DND-41 (cell line): ENCODE measurements around the gene NPM1.

ENCODE experiments used
- ATAC-seq: fragments of 200-7000 bp; cut with Tn5 transposase; 3 replicates; pipeline ENCODE4 v1.9.1; 2021; ENCODE audit warnings: low read depth; ENCODE audit not compliant: insufficient read depth
- DNase-seq: peaks from one replicate; pipeline ENCODE4 v3.0.0-alpha.2; 2020
- H2AFZ ChIP-seq: 2 replicates; pipeline ENCODE4 v1.6.0; 2012; ENCODE audit warnings: low read depth, low read length
- H3K27ac ChIP-seq: 2 replicates; pipeline ENCODE4 v1.5.1; 2012; ENCODE audit warnings: low read length, inconsistent platforms
- H3K27me3 ChIP-seq: fragments of 200-600 bp; sonication (generic); 2 replicates; pipeline ENCODE4 v1.6.0; 2012; ENCODE audit warnings: low read length, mild to moderate bottlenecking, inconsistent platforms; ENCODE audit not compliant: insufficient read depth, poor library complexity
- H3K36me3 ChIP-seq: 2 replicates; pipeline ENCODE4 v1.5.1; 2012; ENCODE audit warnings: low read length, inconsistent platforms; ENCODE audit not compliant: insufficient read depth
- H3K4me1 ChIP-seq: 2 replicates; pipeline ENCODE4 v1.5.1; 2012; ENCODE audit warnings: mild to moderate bottlenecking, low read length; ENCODE audit not compliant: insufficient read depth
- H3K4me2 ChIP-seq: 2 replicates; pipeline ENCODE4 v1.6.0; 2012; ENCODE audit warnings: mild to moderate bottlenecking, moderate library complexity, low read length, inconsistent platforms; ENCODE audit not compliant: insufficient read depth
- H3K4me3 ChIP-seq, 2 experiments: fragments of 200-600 bp in 1 of 2; shearing (Covaris generic) in 1 of 2; 2 replicates each; pipeline ENCODE4 v1.5.1; 2012 to 2016; ENCODE audit warnings: inconsistent platforms in 2 of 2, low read length in 2 of 2, mild to moderate bottlenecking in 2 of 2, low read depth in 1 of 2, moderate library complexity in 1 of 2
- H3K79me2 ChIP-seq: 2 replicates; pipeline ENCODE4 v1.6.0; 2012; ENCODE audit warnings: low read length, inconsistent platforms; ENCODE audit not compliant: insufficient read depth
- H3K9ac ChIP-seq: 2 replicates; pipeline ENCODE4 v1.6.0; 2012; ENCODE audit warnings: low read depth, mild to moderate bottlenecking, inconsistent platforms, low read length, moderate library complexity
- H3K9me3 ChIP-seq: 2 replicates; pipeline ENCODE4 v1.5.1; 2012; ENCODE audit warnings: low read length, moderate library complexity, mild to moderate bottlenecking, inconsistent platforms; ENCODE audit not compliant: insufficient read depth, severe bottlenecking
- H4K20me1 ChIP-seq: 2 replicates; pipeline ENCODE4 v1.6.0; 2012; ENCODE audit warnings: low read length; ENCODE audit not compliant: insufficient read depth
- EZH2 ChIP-seq: IDR thresholded peaks from 3 replicates; pipeline ENCODE4 v1.6.1; 2012; ENCODE audit warnings: borderline replicate concordance, low read depth, mild to moderate bottlenecking, moderate library complexity, low read length, inconsistent platforms; ENCODE audit not compliant: severe bottlenecking
- TF ChIP-seq, protein P1 (sequence below): IDR thresholded peaks from 2 replicates; pipeline ENCODE4 v1.5.1; 2012; ENCODE audit warnings: borderline replicate concordance, low read length, moderate library complexity, mild to moderate bottlenecking; ENCODE audit not compliant: poor library complexity, severe bottlenecking; ENCODE audit errors: extremely low read depth

NPM1 gene

GRCh38 chr5:171409164-171410136 is 21.8 kb downstream of the NPM1 start:
- Histone ChIP-seq H3K4me1 (no peaks in the 10 kb centered on the region), H2AFZ (no peak overlapping the region), H3K27me3 (no peaks in the 10 kb centered on the region), H3K79me2 (peaks cover 68% of the 10 kb centered on the region), H3K4me3 (no peak overlapping the region), H4K20me1 (peaks cover 88% of the 10 kb centered on the region), H3K36me3 (peaks cover 93% of the 10 kb centered on the region), H3K9ac (no peak overlapping the region), H3K27ac (no peak overlapping the region), H3K4me2 (no peak overlapping the region), H3K9me3 (no peaks in the 10 kb centered on the region)
- no peak for TF ChIP-seq EZH2
- TF ChIP-seq, protein P1, sequence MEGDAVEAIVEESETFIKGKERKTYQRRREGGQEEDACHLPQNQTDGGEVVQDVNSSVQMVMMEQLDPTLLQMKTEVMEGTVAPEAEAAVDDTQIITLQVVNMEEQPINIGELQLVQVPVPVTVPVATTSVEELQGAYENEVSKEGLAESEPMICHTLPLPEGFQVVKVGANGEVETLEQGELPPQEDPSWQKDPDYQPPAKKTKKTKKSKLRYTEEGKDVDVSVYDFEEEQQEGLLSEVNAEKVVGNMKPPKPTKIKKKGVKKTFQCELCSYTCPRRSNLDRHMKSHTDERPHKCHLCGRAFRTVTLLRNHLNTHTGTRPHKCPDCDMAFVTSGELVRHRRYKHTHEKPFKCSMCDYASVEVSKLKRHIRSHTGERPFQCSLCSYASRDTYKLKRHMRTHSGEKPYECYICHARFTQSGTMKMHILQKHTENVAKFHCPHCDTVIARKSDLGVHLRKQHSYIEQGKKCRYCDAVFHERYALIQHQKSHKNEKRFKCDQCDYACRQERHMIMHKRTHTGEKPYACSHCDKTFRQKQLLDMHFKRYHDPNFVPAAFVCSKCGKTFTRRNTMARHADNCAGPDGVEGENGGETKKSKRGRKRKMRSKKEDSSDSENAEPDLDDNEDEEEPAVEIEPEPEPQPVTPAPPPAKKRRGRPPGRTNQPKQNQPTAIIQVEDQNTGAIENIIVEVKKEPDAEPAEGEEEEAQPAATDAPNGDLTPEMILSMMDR: no peak
- DNase-seq (no peak), ATAC-seq (no peak)

DNA sequence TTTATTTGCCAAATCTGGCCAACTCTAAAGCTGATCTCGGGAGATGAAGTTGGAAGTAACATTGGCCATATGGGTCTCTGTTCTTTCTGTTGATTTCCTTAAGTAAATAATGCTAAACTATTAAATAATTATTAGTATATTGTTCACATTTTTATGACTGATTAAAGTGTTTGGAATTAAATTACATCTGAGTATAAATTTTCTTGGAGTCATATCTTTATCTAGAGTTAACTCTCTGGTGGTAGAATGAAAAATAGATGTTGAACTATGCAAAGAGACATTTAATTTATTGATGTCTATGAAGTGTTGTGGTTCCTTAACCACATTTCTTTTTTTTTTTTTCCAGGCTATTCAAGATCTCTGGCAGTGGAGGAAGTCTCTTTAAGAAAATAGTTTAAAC is 22.5 kb downstream of the NPM1 start:
- peaks cover 62% of the 10 kb centered on the region for H3K79me2 ChIP-seq
- no peak overlapping the region for H3K4me3 ChIP-seq
- no peak for TF ChIP-seq EZH2
- TF ChIP-seq, protein P1: no peak
- no peak overlapping the region for H3K4me2 ChIP-seq
- DNase-seq: no peak
- no peaks in the 10 kb centered on the region for H3K9me3 ChIP-seq
- H3K9ac ChIP-seq: no peak overlapping the region
- peaks cover 89% of the 10 kb centered on the region for H3K36me3 ChIP-seq
- H3K4me1 ChIP-seq: no peaks in the 10 kb centered on the region
- H2AFZ ChIP-seq: no peak overlapping the region
- ATAC-seq: no peak
- H4K20me1 ChIP-seq: peaks cover 84% of the 10 kb centered on the region
- no peak overlapping the region for H3K27ac ChIP-seq
- no peaks in the 10 kb centered on the region for H3K27me3 ChIP-seq

DNA sequence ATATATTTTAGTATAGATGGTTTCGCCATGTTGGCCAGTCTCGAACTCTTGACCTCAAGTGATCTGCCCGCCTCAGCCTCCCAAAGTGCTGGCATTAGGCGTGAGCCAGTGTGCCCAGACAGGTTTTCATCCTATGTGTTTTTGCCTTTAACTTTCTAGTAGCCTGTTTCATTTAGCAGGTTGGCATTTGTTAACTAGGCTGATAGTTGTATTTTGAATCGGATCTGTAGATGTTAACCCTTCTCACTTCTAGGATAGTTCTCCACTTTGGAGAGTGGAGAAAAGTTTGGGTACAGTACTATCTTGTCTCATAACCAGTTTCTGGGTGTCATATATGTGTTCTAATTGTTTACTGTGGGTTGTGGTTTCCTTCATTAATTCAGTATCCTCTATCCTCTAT is 24.5 kb downstream of the NPM1 start:
- Histone ChIP-seq H3K4me3 (no peak overlapping the region), H2AFZ (no peak overlapping the region), H3K4me2 (no peak overlapping the region), H4K20me1 (peaks cover 79% of the 10 kb centered on the region), H3K36me3 (peaks cover 69% of the 10 kb centered on the region), H3K79me2 (peaks cover 42% of the 10 kb centered on the region), H3K9ac (no peak overlapping the region), H3K27me3 (no peaks in the 10 kb centered on the region), H3K9me3 (no peaks in the 10 kb centered on the region), H3K4me1 (no peaks in the 10 kb centered on the region), H3K27ac (no peak overlapping the region)
- TF ChIP-seq, protein P1: no peak
- no peak for TF ChIP-seq EZH2
- DNase-seq (no peak), ATAC-seq (no peak)
